CD4-positive, alpha-beta T cell (primary cell): ENCODE results near the gene MCF2L2. TPM values are rescaled to one million over a fixed set of nuclear protein-coding genes. Genes with fewer than 3 reads are reported as not detected.

Source experiments
- ATAC-seq: fragments of 200-7000 bp; cut with Tn5 transposase; one replicate; pipeline ENCODE4 v1.10.0; 2022; ENCODE audit warnings: mild to moderate bottlenecking; ENCODE audit not compliant: poor library complexity
- CTCF ChIA-PET: fragments of 350-600 bp; sonication (Branson Sonifier 250); formaldehyde crosslinking; loops from one replicate; lab custom pipeline; 2021; ENCODE audit warnings: antibody characterized with exemption, inconsistent platforms; lab: Charles Lee
- POLR2A ChIA-PET: fragments of 350-600 bp; sonication (Branson Sonifier 250); formaldehyde crosslinking; loops from one replicate; lab custom pipeline; 2021; ENCODE audit warnings: antibody characterized with exemption, inconsistent platforms; lab: Charles Lee
- DNase-seq, 14 experiments: peaks; one replicate each; pipeline ENCODE4 v3.0.0-alpha.2; 2013 to 2020; ENCODE audit warnings: mixed read lengths in 2 of 14
- H3K27ac ChIP-seq, 2 donors: one replicate each; pipeline versions ENCODE4 v1.5.1 to v1.7.0; 2013; ENCODE audit warnings: low read length in 2 of 2, low read depth in 1 of 2, mild to moderate bottlenecking in 1 of 2
- H3K27me3 ChIP-seq, 2 experiments: 1 replicate in 1 of 2; 2 replicates in 1 of 2; pipeline versions ENCODE4 v1.6.1 to v1.7.0; 2013; ENCODE audit warnings: low read length in 2 of 2, control low read depth in 1 of 2, mild to moderate bottlenecking in 1 of 2, moderate library complexity in 1 of 2; ENCODE audit not compliant: insufficient read depth in 2 of 2, control insufficient read depth in 1 of 2
- H3K36me3 ChIP-seq: one replicate; pipeline ENCODE4 v1.6.1; 2013; ENCODE audit warnings: low read length, control low read depth; ENCODE audit not compliant: insufficient read depth
- H3K4me1 ChIP-seq: one replicate; pipeline ENCODE4 v1.6.1; 2013; ENCODE audit warnings: low read length, control low read depth; ENCODE audit not compliant: insufficient read depth
- H3K4me3 ChIP-seq: one replicate; pipeline ENCODE4 v1.5.1; 2013; ENCODE audit warnings: mild to moderate bottlenecking, low read length, moderate library complexity
- H3K9me3 ChIP-seq, 2 experiments: 1 replicate in 1 of 2; 2 replicates in 1 of 2; pipeline versions ENCODE4 v1.6.1 to v1.7.0; 2013; ENCODE audit warnings: low read length in 2 of 2, mild to moderate bottlenecking in 2 of 2, control low read depth in 1 of 2, moderate library complexity in 1 of 2; ENCODE audit not compliant: control insufficient read depth in 1 of 2, insufficient read depth in 1 of 2
- H3K27ac Mint-ChIP-seq: one replicate; pipeline ENCODE4 v1.8.0; 2020; ENCODE audit warnings: mixed read lengths
- H3K27me3 Mint-ChIP-seq: one replicate; pipeline ENCODE4 v1.8.0; 2021; ENCODE audit warnings: mixed read lengths
- H3K36me3 Mint-ChIP-seq: one replicate; pipeline ENCODE4 v1.8.0; 2021; ENCODE audit warnings: low read depth, mixed read lengths
- H3K4me1 Mint-ChIP-seq: one replicate; pipeline ENCODE4 v1.8.0; 2021; ENCODE audit warnings: low read depth, mixed read lengths
- H3K4me3 Mint-ChIP-seq: one replicate; pipeline ENCODE4 v1.8.0; 2020; ENCODE audit warnings: mild to moderate bottlenecking, mixed read lengths
- H3K9me3 Mint-ChIP-seq: one replicate; pipeline ENCODE4 v1.8.0; 2020; ENCODE audit warnings: mixed read lengths
- CTCF ChIP-seq: fragments of 200-600 bp; IDR thresholded peaks from one replicate; pipeline ENCODE4 v1.8.0; 2022; ENCODE audit warnings: antibody characterized with exemption, mild to moderate bottlenecking
- intact Hi-C, 2 experiments: fragments of 100-400 bp; cut with DNase I in 1 of 2; cut with micrococcal nuclease in 1 of 2; formaldehyde crosslinking; loops; one replicate each; pipeline versions ENCODE4 v1.15.1 to v1.9.0; 2023 to 2025; cut with DNase I, micrococcal nuclease
- total RNA-seq, 174 experiments: library from RNA in 2 of 174; stranded (reverse) in 2 of 174; gene quantifications; one replicate each; pipeline ENCODE4 v1.2.3 and lab custom pipeline; 2021 to 2026

Gene MCF2L2
- total RNA-seq, 2 experiments from 2014 or later: 3.8 to 4.1 TPM

GRCh38 chr3:183229178-183229577 lies 199.2 kb downstream of the MCF2L2 start:
- POLR2A ChIA-PET: no interaction called here

GRCh38 chr3:183227586-183227985 lies 200.8 kb downstream of the MCF2L2 start:
- intact Hi-C loops: no loop called here
- Mint-ChIP-seq H3K36me3 (no peaks in the 10 kb centered on the region), H3K4me1 (peaks cover 15% of the 10 kb centered on the region), H3K4me3 (no peak overlapping the region), H3K9me3 (no peaks in the 10 kb centered on the region), H3K27me3 (no peaks in the 10 kb centered on the region), H3K27ac (no peak overlapping the region)
- TF ChIP-seq CTCF: no peak
- Histone ChIP-seq H3K9me3 (no peaks in the 10 kb centered on the region), H3K4me3 (no peak overlapping the region), H3K27ac (no peak overlapping the region), H3K36me3 (peaks cover under 1% of the 10 kb centered on the region), H3K4me1 (peaks cover 8% of the 10 kb centered on the region), H3K27me3 (no peaks in the 10 kb centered on the region)
- ChIA-PET CTCF (no interaction called here), POLR2A (no interaction called here)
- ATAC-seq (no peak), DNase-seq (no peak)

More at GRCh38 chr3:183229178-183229577, 199.2 kb downstream of the MCF2L2 start:
- peaks cover 11% of the 10 kb centered on the region for H3K4me1 Mint-ChIP-seq
- no peak overlapping the region for H3K27ac Mint-ChIP-seq
- Histone ChIP-seq H3K9me3 (no peaks in the 10 kb centered on the region), H3K36me3 (no peaks in the 10 kb centered on the region), H3K4me1 (peaks cover 8% of the 10 kb centered on the region), H3K27ac (no peak overlapping the region), H3K27me3 (no peaks in the 10 kb centered on the region), H3K4me3 (no peak overlapping the region)
- intact Hi-C loops: no loop called here
- no peaks in the 10 kb centered on the region for H3K9me3 Mint-ChIP-seq
- no peaks in the 10 kb centered on the region for H3K27me3 Mint-ChIP-seq
- CTCF ChIA-PET: no interaction called here
- no peaks in the 10 kb centered on the region for H3K36me3 Mint-ChIP-seq
- DNase-seq (no peak), ATAC-seq (no peak)
- no peak for TF ChIP-seq CTCF
- no peak overlapping the region for H3K4me3 Mint-ChIP-seq

GRCh38 chr3:183226333-183226890 lies 202.0 kb downstream of the MCF2L2 start:
- no peaks in the 10 kb centered on the region for H3K9me3 ChIP-seq
- H3K4me1 ChIP-seq: peaks cover 8% of the 10 kb centered on the region
- Mint-ChIP-seq H3K4me3 (no peak overlapping the region), H3K27ac (no peak overlapping the region), H3K36me3 (no peaks in the 10 kb centered on the region), H3K9me3 (no peaks in the 10 kb centered on the region), H3K4me1 (peaks cover 15% of the 10 kb centered on the region), H3K27me3 (no peaks in the 10 kb centered on the region)
- ATAC-seq (no peak), DNase-seq (no peak)
- POLR2A ChIA-PET: no interaction called here
- intact Hi-C loops: no loop called here
- H3K4me3 ChIP-seq: no peak overlapping the region
- CTCF ChIA-PET: no interaction called here
- peaks cover 2% of the 10 kb centered on the region for H3K36me3 ChIP-seq
- no peak overlapping the region for H3K27ac ChIP-seq
- no peaks in the 10 kb centered on the region for H3K27me3 ChIP-seq
- TF ChIP-seq CTCF: no peak
